ENCODE measurements around the gene RAB11FIP5.

The RAB11FIP5 gene

DNA sequence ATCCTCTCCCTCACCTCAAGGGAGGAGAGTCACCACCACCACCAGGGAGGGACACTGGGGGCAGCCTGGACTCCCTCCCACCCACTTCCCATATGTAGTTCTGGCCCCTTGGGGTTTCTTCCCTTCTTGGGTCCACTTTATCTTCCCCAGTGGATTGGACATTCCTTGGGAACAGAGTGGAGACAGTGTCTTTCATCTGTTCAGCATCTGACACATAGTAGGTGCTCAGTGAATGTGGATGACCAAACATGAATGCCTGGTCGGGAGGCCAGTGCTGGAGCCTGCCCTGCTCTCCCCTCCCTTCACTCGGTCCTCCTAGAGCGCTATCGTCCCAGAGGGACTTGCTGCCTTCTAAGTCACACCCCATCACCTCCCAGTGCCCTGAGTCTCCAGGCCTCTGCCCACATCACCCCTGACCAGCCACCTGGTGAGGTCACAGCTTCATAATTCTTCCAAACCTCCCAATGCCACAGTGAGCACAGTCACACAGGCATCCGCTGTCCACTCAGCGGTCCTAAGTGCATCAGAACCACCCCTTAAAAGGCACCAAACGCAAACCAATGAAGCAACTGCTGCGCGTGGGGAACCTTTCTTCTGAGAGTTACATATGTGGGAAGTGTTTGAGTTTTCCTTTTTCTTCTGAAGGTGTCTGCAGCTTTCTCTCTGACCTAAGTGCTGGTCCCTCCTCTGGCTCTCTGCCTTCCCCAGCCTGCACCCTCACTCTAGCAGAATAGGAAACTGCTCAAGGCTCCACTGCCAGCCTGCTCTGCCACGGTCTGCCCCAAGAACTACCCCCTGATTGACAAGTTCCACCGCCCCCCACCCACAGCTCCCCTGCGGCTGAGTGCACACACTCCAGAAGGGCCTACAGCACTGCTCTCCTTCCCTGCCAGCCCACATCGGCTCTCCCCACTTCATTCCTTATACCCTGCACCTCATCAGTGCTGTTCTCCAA is 34.0 kb downstream of the RAB11FIP5 start:
- no peaks in the 10 kb centered on the region for H3K36me3 ChIP-seq (ENCODE audit: insufficient read depth, low read length)

GRCh38 chr2:73077424-73077795 is 35.3 kb downstream of the RAB11FIP5 start:
- H2AFZ ChIP-seq (ENCODE audit: low read length): no peak overlapping the region
- no peaks in the 10 kb centered on the region for H3K79me2 ChIP-seq (ENCODE audit: insufficient read depth, low read length)
- no peaks in the 10 kb centered on the region for H3K9me3 ChIP-seq (ENCODE audit: low read length)
- H3K27me3 ChIP-seq (ENCODE audit: insufficient read depth, low read length): no peaks in the 10 kb centered on the region; the same call in 1 of the 2 replicates
- no peaks in the 10 kb centered on the region for H4K20me1 ChIP-seq (ENCODE audit: insufficient read depth, low read length)
- no peak overlapping the region for H3K4me3 ChIP-seq (ENCODE audit: low read depth, low read length, poor library complexity, severe bottlenecking)
- no peak overlapping the region for H3K27ac ChIP-seq (ENCODE audit: low read depth, low read length, poor library complexity, severe bottlenecking)
- H3K4me1 ChIP-seq (ENCODE audit: insufficient read depth, low read length, severe bottlenecking): no peaks in the 10 kb centered on the region
- no peaks in the 10 kb centered on the region for H3F3A ChIP-seq (ENCODE audit: insufficient read depth, low read length)
- TF ChIP-seq EZH2 (IDR thresholded peaks at IDR 0.05; ENCODE audit: borderline replicate concordance, low read length) (no peak), CTCF (IDR thresholded peaks at IDR 0.05; ENCODE audit: low read length) (no peak)
- H3K36me3 ChIP-seq (ENCODE audit: insufficient read depth, low read length): no peaks in the 10 kb centered on the region
- no peak overlapping the region for H3K4me2 ChIP-seq (ENCODE audit: low read length)
- no peak overlapping the region for H3K9ac ChIP-seq (ENCODE audit: low read length)
- H3K9me2 ChIP-seq (ENCODE audit: low read depth, low read length): no peaks in the 10 kb centered on the region

More for the DNA sequence above, 34.0 kb downstream of the RAB11FIP5 start:
- H3K9me2 ChIP-seq (ENCODE audit: low read depth, low read length): no peaks in the 10 kb centered on the region
- H3K4me3 ChIP-seq (ENCODE audit: low read depth, low read length, poor library complexity, severe bottlenecking): no peak overlapping the region
- H3K27me3 ChIP-seq (ENCODE audit: insufficient read depth, low read length): no peaks in the 10 kb centered on the region; the same call in 1 of the 2 replicates
- no peaks in the 10 kb centered on the region for H3K79me2 ChIP-seq (ENCODE audit: insufficient read depth, low read length)
- no peak overlapping the region for H3K27ac ChIP-seq (ENCODE audit: low read depth, low read length, poor library complexity, severe bottlenecking)
- no peak overlapping the region for H2AFZ ChIP-seq (ENCODE audit: low read length)
- H3K9ac ChIP-seq (ENCODE audit: low read length): no peak overlapping the region
- H4K20me1 ChIP-seq (ENCODE audit: insufficient read depth, low read length): no peaks in the 10 kb centered on the region
- no peak for TF ChIP-seq EZH2 (IDR thresholded peaks at IDR 0.05; ENCODE audit: borderline replicate concordance, low read length)
- TF ChIP-seq CTCF (IDR thresholded peaks at IDR 0.05; ENCODE audit: low read length): no peak
- no peak overlapping the region for H3K4me2 ChIP-seq (ENCODE audit: low read length)
- H3K9me3 ChIP-seq (ENCODE audit: low read length): no peaks in the 10 kb centered on the region
- H3F3A ChIP-seq (ENCODE audit: insufficient read depth, low read length): no peaks in the 10 kb centered on the region
- H3K4me1 ChIP-seq (ENCODE audit: insufficient read depth, low read length, severe bottlenecking): no peaks in the 10 kb centered on the region

DNA sequence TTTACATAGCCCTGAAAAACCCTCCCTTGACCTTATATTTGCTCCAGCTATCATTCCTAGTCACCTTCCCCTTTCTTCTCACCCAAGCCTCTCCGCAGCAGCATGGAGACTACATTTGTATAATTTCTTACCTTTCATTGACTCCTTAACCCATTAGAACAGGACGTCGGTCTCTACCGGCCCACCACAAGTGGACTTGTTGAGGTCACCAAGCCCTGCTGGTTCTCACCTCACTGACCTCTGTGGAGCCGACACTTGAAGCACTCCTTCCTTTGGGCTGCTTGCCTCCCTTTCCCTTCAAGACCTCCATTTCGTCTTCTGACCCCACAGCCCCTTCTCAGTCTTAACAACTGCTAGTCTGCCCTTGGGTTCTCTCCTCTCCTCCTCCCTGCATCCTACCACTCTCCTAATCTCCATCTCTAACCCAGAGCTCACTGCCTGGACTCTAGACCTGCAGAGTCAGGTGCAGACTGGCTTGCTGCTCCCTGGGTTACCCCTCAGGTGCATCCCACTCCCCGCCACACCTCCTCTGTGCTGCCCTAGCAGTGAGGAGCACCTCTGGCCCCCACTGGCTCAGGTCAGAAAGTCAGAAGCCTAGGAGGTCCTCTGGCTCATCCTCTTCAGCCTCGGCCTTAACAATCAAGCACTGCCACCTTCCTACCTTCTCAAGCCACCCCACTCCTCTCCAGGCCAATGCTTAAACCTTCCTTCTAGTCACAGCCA is 35.9 kb downstream of the RAB11FIP5 start:
- no peak for TF ChIP-seq EZH2 (IDR thresholded peaks at IDR 0.05; ENCODE audit: borderline replicate concordance, low read length)
- no peak for TF ChIP-seq CTCF (IDR thresholded peaks at IDR 0.05; ENCODE audit: low read length)
- Histone ChIP-seq H3K27me3 (ENCODE audit: insufficient read depth, low read length) (no peaks in the 10 kb centered on the region; the same call in 1 of the 2 replicates), H3K9me3 (ENCODE audit: low read length) (no peaks in the 10 kb centered on the region), H3K9me2 (ENCODE audit: low read depth, low read length) (no peaks in the 10 kb centered on the region), H2AFZ (ENCODE audit: low read length) (no peak overlapping the region), H3K4me2 (ENCODE audit: low read length) (no peak overlapping the region), H3K27ac (ENCODE audit: low read depth, low read length, poor library complexity, severe bottlenecking) (no peak overlapping the region), H4K20me1 (ENCODE audit: insufficient read depth, low read length) (no peaks in the 10 kb centered on the region), H3K4me3 (ENCODE audit: low read depth, low read length, poor library complexity, severe bottlenecking) (no peak overlapping the region), H3K79me2 (ENCODE audit: insufficient read depth, low read length) (no peaks in the 10 kb centered on the region), H3K4me1 (ENCODE audit: insufficient read depth, low read length, severe bottlenecking) (peaks cover 5% of the 10 kb centered on the region), H3F3A (ENCODE audit: insufficient read depth, low read length) (no peaks in the 10 kb centered on the region), H3K36me3 (ENCODE audit: insufficient read depth, low read length) (no peaks in the 10 kb centered on the region), H3K9ac (ENCODE audit: low read length) (no peak overlapping the region)
